Measurements from ENCODE around the gene WWOX.

Gene WWOX

DNA sequence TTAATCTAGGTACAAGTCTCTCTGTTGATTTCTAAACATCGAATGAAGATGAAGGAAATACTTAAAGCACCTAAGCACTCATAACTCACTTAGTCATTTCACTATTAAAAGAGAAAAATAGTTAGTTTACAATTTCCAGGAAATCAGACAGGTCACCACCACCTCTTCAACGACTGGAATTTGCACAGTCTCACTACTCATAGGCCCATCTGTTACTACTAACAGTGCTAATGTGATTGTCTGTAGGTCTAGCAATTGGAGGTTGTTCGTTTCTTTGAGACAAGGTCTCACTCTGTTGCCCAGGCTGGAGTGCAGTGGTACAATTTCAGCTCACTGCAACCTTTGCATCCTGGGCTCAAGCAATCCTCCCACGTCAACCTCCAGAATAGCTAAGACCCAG is 1056.5 kb downstream of the WWOX start:
- WGBS, 2 experiments (ENCODE audit: insufficient coverage in 2 of 2), result 100% methylated on average over 2 of the region's 4 CpGs; no CpG with 5 or more reads in 1 of the 2 experiments
- Histone ChIP-seq H3K27ac (ENCODE audit: low read depth, low read length, severe bottlenecking) (no peak overlapping the region), H3K9me3 (ENCODE audit: control insufficient read depth, low read length) (no peaks in the 10 kb centered on the region)

DNA sequence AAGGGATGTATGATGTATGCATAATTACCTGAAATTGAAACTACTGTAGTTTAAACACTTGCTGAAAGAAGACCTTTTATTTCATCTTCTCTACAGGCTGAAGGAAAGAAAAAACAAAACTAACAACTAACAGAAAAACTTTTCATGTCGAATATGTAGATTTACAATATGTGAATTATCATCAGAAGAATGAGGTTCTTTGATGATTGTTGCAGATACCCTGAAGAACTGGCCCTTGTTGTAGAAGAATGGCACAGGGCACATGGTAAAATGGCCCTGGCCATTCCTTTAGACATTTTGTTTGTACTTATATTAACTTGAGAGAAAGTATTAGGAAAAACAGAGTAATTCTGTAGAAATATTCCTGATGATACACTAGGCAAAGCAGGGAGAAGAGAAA is 1057.3 kb downstream of the WWOX start:
- Histone ChIP-seq H3K9me3 (ENCODE audit: control insufficient read depth, low read length) (no peaks in the 10 kb centered on the region), H3K27ac (ENCODE audit: low read depth, low read length, severe bottlenecking) (no peak overlapping the region), H3K4me1 (ENCODE audit: control insufficient read depth, insufficient read depth, low read length, poor library complexity, severe bottlenecking) (no peaks in the 10 kb centered on the region), H3K4me3 (ENCODE audit: extremely low read depth, insufficient read depth, low read length, poor library complexity, severe bottlenecking) (no peak overlapping the region), H3K36me3 (ENCODE audit: control insufficient read depth, insufficient read depth, low read length) (no peaks in the 10 kb centered on the region)
- WGBS, 2 experiments (ENCODE audit: insufficient coverage in 2 of 2), result no CpG with 5 or more reads among the region's 1 CpG

More for the DNA sequence above, 1056.5 kb downstream of the WWOX start:
- H3K4me3 ChIP-seq (ENCODE audit: extremely low read depth, insufficient read depth, low read length, poor library complexity, severe bottlenecking), result no peak overlapping the region
- no peaks in the 10 kb centered on the region for H3K36me3 ChIP-seq (ENCODE audit: control insufficient read depth, insufficient read depth, low read length)
- no peaks in the 10 kb centered on the region for H3K4me1 ChIP-seq (ENCODE audit: control insufficient read depth, insufficient read depth, low read length, poor library complexity, severe bottlenecking)

GRCh38 chr16:79158337-79158736 is 1058.9 kb downstream of the WWOX start:
- H3K36me3 ChIP-seq (ENCODE audit: control insufficient read depth, insufficient read depth, low read length), result no peaks in the 10 kb centered on the region
- WGBS, 2 experiments (ENCODE audit: insufficient coverage in 2 of 2), result 80 to 82% methylated on average over 6 of the region's 6 CpGs

DNA sequence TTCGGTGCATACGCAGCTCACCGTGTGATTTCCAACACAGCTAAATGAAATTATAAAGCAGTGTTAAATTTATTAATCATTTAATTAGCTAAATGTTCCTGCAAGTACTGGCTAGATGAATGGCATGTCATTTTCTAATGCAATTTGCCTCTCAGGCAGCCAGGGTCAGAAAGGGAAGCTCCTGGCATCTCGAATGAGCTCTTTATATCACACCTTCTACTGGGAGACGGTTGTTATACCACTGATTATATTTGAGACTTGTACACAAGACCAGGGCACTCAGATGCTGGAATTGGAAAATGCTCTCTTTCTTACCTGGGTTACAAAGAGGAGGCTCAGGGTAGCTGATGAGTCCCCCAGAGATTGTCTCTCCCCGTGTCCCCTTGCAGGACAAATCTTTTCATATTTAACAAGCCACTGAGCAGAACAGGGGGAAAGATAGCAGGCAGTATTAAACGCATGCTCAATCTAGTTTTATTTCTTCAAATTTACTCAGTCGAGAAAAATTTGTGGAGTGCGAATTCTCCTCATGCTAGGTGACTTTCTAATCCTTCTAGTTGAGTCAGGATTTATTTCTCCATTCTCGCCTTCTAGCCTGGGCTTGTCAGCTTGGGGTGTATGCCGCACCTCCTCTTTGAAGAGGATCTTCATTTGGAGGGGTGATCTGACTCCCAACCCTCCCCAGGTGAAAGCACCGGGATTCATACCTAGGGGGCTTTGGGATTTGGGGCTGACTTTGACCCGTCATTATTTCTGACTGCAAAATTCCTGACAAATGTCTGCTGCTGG is 1060.0 kb downstream of the WWOX start:
- H3K4me1 ChIP-seq (ENCODE audit: control insufficient read depth, insufficient read depth, low read length, poor library complexity, severe bottlenecking), result peaks cover 3% of the 10 kb centered on the region
- no peaks in the 10 kb centered on the region for H3K36me3 ChIP-seq (ENCODE audit: control insufficient read depth, insufficient read depth, low read length)
- H3K9me3 ChIP-seq (ENCODE audit: control insufficient read depth, low read length), result no peaks in the 10 kb centered on the region
- 80 to 93% methylated on average over 1 to 8 of the region's 13 CpGs for WGBS, 2 experiments (ENCODE audit: insufficient coverage in 2 of 2)
- no peak overlapping the region for H3K27ac ChIP-seq (ENCODE audit: low read depth, low read length, severe bottlenecking)
- H3K4me3 ChIP-seq (ENCODE audit: extremely low read depth, insufficient read depth, low read length, poor library complexity, severe bottlenecking), result no peak overlapping the region

More at GRCh38 chr16:79158337-79158736, 1058.9 kb downstream of the WWOX start:
- no peaks in the 10 kb centered on the region for H3K9me3 ChIP-seq (ENCODE audit: control insufficient read depth, low read length)
- H3K4me1 ChIP-seq (ENCODE audit: control insufficient read depth, insufficient read depth, low read length, poor library complexity, severe bottlenecking), result no peaks in the 10 kb centered on the region
- no peak overlapping the region for H3K4me3 ChIP-seq (ENCODE audit: extremely low read depth, insufficient read depth, low read length, poor library complexity, severe bottlenecking)
- no peak overlapping the region for H3K27ac ChIP-seq (ENCODE audit: low read depth, low read length, severe bottlenecking)

GRCh38 chr16:79162977-79163376 is 1063.5 kb downstream of the WWOX start:
- peaks cover 7% of the 10 kb centered on the region for H3K4me1 ChIP-seq (ENCODE audit: control insufficient read depth, insufficient read depth, low read length, poor library complexity, severe bottlenecking)
- no peak overlapping the region for H3K27ac ChIP-seq (ENCODE audit: low read depth, low read length, severe bottlenecking)
- no peaks in the 10 kb centered on the region for H3K36me3 ChIP-seq (ENCODE audit: control insufficient read depth, insufficient read depth, low read length)
- 88 to 92% methylated on average over 2 of the region's 3 CpGs for WGBS, 2 experiments (ENCODE audit: insufficient coverage in 2 of 2)
- no peak overlapping the region for H3K4me3 ChIP-seq (ENCODE audit: extremely low read depth, insufficient read depth, low read length, poor library complexity, severe bottlenecking)
- peaks cover 6% of the 10 kb centered on the region for H3K9me3 ChIP-seq (ENCODE audit: control insufficient read depth, low read length)

- Histone ChIP-seq H3K4me1 (ENCODE audit: control insufficient read depth, insufficient read depth, low read length, poor library complexity, severe bottlenecking) (peaks cover 7% of the 10 kb centered on the region), H3K9me3 (ENCODE audit: control insufficient read depth, low read length) (peaks cover 11% of the 10 kb centered on the region), H3K36me3 (ENCODE audit: control insufficient read depth, insufficient read depth, low read length) (no peaks in the 10 kb centered on the region), H3K4me3 (ENCODE audit: extremely low read depth, insufficient read depth, low read length, poor library complexity, severe bottlenecking) (no peak overlapping the region), H3K27ac (ENCODE audit: low read depth, low read length, severe bottlenecking) (no peak overlapping the region)
- 92 to 100% methylated on average over 1 to 2 of the region's 13 CpGs for WGBS, 2 experiments (ENCODE audit: insufficient coverage in 2 of 2)
Observed at GRCh38 chr16:79163691-79164387, 1064.4 kb downstream of the WWOX start.

GRCh38 chr16:79164388-79164995 is 1065.0 kb downstream of the WWOX start:
- no peaks in the 10 kb centered on the region for H3K36me3 ChIP-seq (ENCODE audit: control insufficient read depth, insufficient read depth, low read length)
- H3K27ac ChIP-seq (ENCODE audit: low read depth, low read length, severe bottlenecking), result no peak overlapping the region
- H3K4me1 ChIP-seq (ENCODE audit: control insufficient read depth, insufficient read depth, low read length, poor library complexity, severe bottlenecking), result peaks cover 7% of the 10 kb centered on the region
- whole genome bisulfite sequencing, 2 experiments (ENCODE audit: insufficient coverage in 2 of 2), result 77 to 83% methylated on average over 6 to 9 of the region's 10 CpGs
- peaks cover 11% of the 10 kb centered on the region for H3K9me3 ChIP-seq (ENCODE audit: control insufficient read depth, low read length)
- H3K4me3 ChIP-seq (ENCODE audit: extremely low read depth, insufficient read depth, low read length, poor library complexity, severe bottlenecking), result no peak overlapping the region

- peaks cover 7% of the 10 kb centered on the region for H3K4me1 ChIP-seq (ENCODE audit: control insufficient read depth, insufficient read depth, low read length, poor library complexity, severe bottlenecking)
- H3K27ac ChIP-seq (ENCODE audit: low read depth, low read length, severe bottlenecking), result no peak overlapping the region
- WGBS, 2 experiments (ENCODE audit: insufficient coverage in 2 of 2), result 94 to 100% methylated on average over 3 to 4 of the region's 9 CpGs
- H3K9me3 ChIP-seq (ENCODE audit: control insufficient read depth, low read length), result peaks cover 11% of the 10 kb centered on the region
- no peak overlapping the region for H3K4me3 ChIP-seq (ENCODE audit: extremely low read depth, insufficient read depth, low read length, poor library complexity, severe bottlenecking)
- H3K36me3 ChIP-seq (ENCODE audit: control insufficient read depth, insufficient read depth, low read length), result no peaks in the 10 kb centered on the region
Observed at GRCh38 chr16:79165079-79165478, 1065.6 kb downstream of the WWOX start.

GRCh38 chr16:79165506-79165905 is 1066.1 kb downstream of the WWOX start:
- Histone ChIP-seq H3K9me3 (ENCODE audit: control insufficient read depth, low read length) (peaks cover 11% of the 10 kb centered on the region), H3K36me3 (ENCODE audit: control insufficient read depth, insufficient read depth, low read length) (no peaks in the 10 kb centered on the region), H3K27ac (ENCODE audit: low read depth, low read length, severe bottlenecking) (no peak overlapping the region), H3K4me3 (ENCODE audit: extremely low read depth, insufficient read depth, low read length, poor library complexity, severe bottlenecking) (no peak overlapping the region), H3K4me1 (ENCODE audit: control insufficient read depth, insufficient read depth, low read length, poor library complexity, severe bottlenecking) (peaks cover 7% of the 10 kb centered on the region)
- 90% methylated on average over 6 to 9 of the region's 9 CpGs for WGBS, 2 experiments (ENCODE audit: insufficient coverage in 2 of 2)

GRCh38 chr16:79167893-79168292 is 1068.4 kb downstream of the WWOX start:
- H3K4me3 ChIP-seq (ENCODE audit: extremely low read depth, insufficient read depth, low read length, poor library complexity, severe bottlenecking), result no peak overlapping the region
- no peak overlapping the region for H3K27ac ChIP-seq (ENCODE audit: low read depth, low read length, severe bottlenecking)
- H3K9me3 ChIP-seq (ENCODE audit: control insufficient read depth, low read length), result peaks cover 11% of the 10 kb centered on the region
- H3K4me1 ChIP-seq (ENCODE audit: control insufficient read depth, insufficient read depth, low read length, poor library complexity, severe bottlenecking), result peaks cover 7% of the 10 kb centered on the region
- 79 to 100% methylated on average over 1 to 2 of the region's 2 CpGs for WGBS, 2 experiments (ENCODE audit: insufficient coverage in 2 of 2)
- H3K36me3 ChIP-seq (ENCODE audit: control insufficient read depth, insufficient read depth, low read length), result no peaks in the 10 kb centered on the region
